B cell (primary cell): ENCODE data around the gene AMPH. TPM values are rescaled to one million over a fixed set of nuclear protein-coding genes. Genes with fewer than 3 reads are reported as not detected.

Source experiments
- ATAC-seq: fragments of 200-7000 bp; cut with Tn5 transposase; one replicate; pipeline ENCODE4 v1.10.0; 2021; ENCODE audit warnings: low read depth, mild to moderate bottlenecking, moderate number of reproducible peaks, moderate library complexity
- CTCF ChIA-PET: fragments of 350-600 bp; sonication (Branson Sonifier 250); formaldehyde crosslinking; loops from one replicate; lab custom pipeline; 2021; ENCODE audit warnings: antibody characterized with exemption, inconsistent platforms; lab: Charles Lee
- POLR2A ChIA-PET: fragments of 350-600 bp; sonication (Branson Sonifier 250); formaldehyde crosslinking; loops from one replicate; lab custom pipeline; 2021; ENCODE audit warnings: antibody characterized with exemption; lab: Charles Lee
- DNase-seq: peaks from one replicate; pipeline ENCODE4 v3.0.0; 2013
- H2AFZ ChIP-seq: 2 replicates; pipeline ENCODE4 v1.6.1; 2012; ENCODE audit warnings: mild to moderate bottlenecking, low read depth, low read length; ENCODE audit not compliant: insufficient read depth, poor library complexity, severe bottlenecking
- H3K27ac ChIP-seq, 2 donors: 1 replicate in 1 of 2; 2 replicates in 1 of 2; pipeline ENCODE4 v1.5.1; 2012 to 2013; ENCODE audit warnings: low read length in 2 of 2, mild to moderate bottlenecking in 2 of 2, moderate library complexity in 1 of 2
- H3K27me3 ChIP-seq, 4 experiments: fragments of 200-600 bp in 1 of 4; sonication (generic) in 1 of 4; replicated peaks in 1 of 4; 1 replicate in 2 of 4; 2 replicates in 2 of 4; pipeline versions ENCODE4 v1.6.1 to v1.7.0; 2013 to 2016; ENCODE audit warnings: low read length in 3 of 4, mild to moderate bottlenecking in 2 of 4, mixed read lengths in 1 of 4, moderate library complexity in 1 of 4; ENCODE audit not compliant: insufficient read depth in 4 of 4, control insufficient read depth in 3 of 4; ENCODE audit errors: control extremely low read depth in 1 of 4
- H3K36me3 ChIP-seq, 2 experiments: replicated peaks in 1 of 2; 1 replicate in 1 of 2; 2 replicates in 1 of 2; pipeline versions ENCODE4 v1.6.1 to v1.7.1; 2013; ENCODE audit warnings: low read length in 1 of 2; ENCODE audit not compliant: insufficient read depth in 2 of 2, control insufficient read depth in 1 of 2; ENCODE audit errors: control extremely low read depth in 1 of 2, extremely low read depth in 1 of 2
- H3K4me1 ChIP-seq, 2 donors: fragments of 200-600 bp in 1 of 2; sonication (generic) in 1 of 2; 1 replicate in 1 of 2; 2 replicates in 1 of 2; pipeline versions ENCODE4 v1.5.1 to v1.6.1; 2013 to 2017; ENCODE audit warnings: low read length in 2 of 2; ENCODE audit not compliant: control insufficient read depth in 2 of 2, insufficient read depth in 2 of 2
- H3K4me2 ChIP-seq: replicated peaks from 2 replicates; pipeline ENCODE3; 2012; ENCODE audit warnings: mild to moderate bottlenecking, low read depth, low read length; ENCODE audit not compliant: poor library complexity, severe bottlenecking
- H3K4me3 ChIP-seq, 5 experiments: fragments of 200-600 bp in 1 of 5; sonication (generic) in 1 of 5; 1 replicate in 3 of 5; 2 replicates in 2 of 5; pipeline versions ENCODE4 v1.5.1 to v1.7.0; 2011 to 2016; ENCODE audit warnings: low read length in 4 of 5, mild to moderate bottlenecking in 4 of 5, low read depth in 2 of 5, control low read depth in 1 of 5, moderate library complexity in 1 of 5; ENCODE audit not compliant: insufficient read depth in 1 of 5; ENCODE audit errors: control extremely low read depth in 1 of 5, extremely low read depth in 1 of 5
- H3K79me2 ChIP-seq: fragments of 200-600 bp; sonication (generic); one replicate; pipeline ENCODE4 v1.6.0; 2016; ENCODE audit warnings: low read length; ENCODE audit not compliant: control insufficient read depth, insufficient read depth
- H3K9ac ChIP-seq: fragments of 200-600 bp; sonication (generic); 2 replicates; pipeline ENCODE4 v1.6.1; 2017; ENCODE audit warnings: mild to moderate bottlenecking, low read length, moderate library complexity
- H3K9me3 ChIP-seq, 3 donors: one replicate each; pipeline versions ENCODE4 v1.6.1 to v1.7.1; 2013; ENCODE audit warnings: low read length in 2 of 3; ENCODE audit not compliant: control insufficient read depth in 2 of 3, insufficient read depth in 1 of 3; ENCODE audit errors: control extremely low read depth in 1 of 3
- H4K20me1 ChIP-seq: 2 replicates; pipeline ENCODE4 v1.6.0; 2012; ENCODE audit warnings: mild to moderate bottlenecking, low read length; ENCODE audit not compliant: insufficient read depth, control insufficient read depth, poor library complexity, severe bottlenecking
- H3K27ac Mint-ChIP-seq: one replicate; pipeline ENCODE4 v1.8.0; 2021; ENCODE audit warnings: mixed read lengths
- H3K27me3 Mint-ChIP-seq: one replicate; pipeline ENCODE4 v1.8.0; 2021; ENCODE audit warnings: mixed read lengths
- H3K4me1 Mint-ChIP-seq: one replicate; pipeline ENCODE4 v1.8.0; 2021; ENCODE audit warnings: mixed read lengths
- H3K4me3 Mint-ChIP-seq: one replicate; pipeline ENCODE4 v1.8.0; 2021; ENCODE audit warnings: mixed read lengths
- H3K9me3 Mint-ChIP-seq: one replicate; pipeline ENCODE4 v1.8.0; 2022; ENCODE audit warnings: mixed read lengths; ENCODE audit not compliant: insufficient read depth
- CTCF ChIP-seq: fragments of 200-600 bp; IDR thresholded peaks from one replicate; pipeline ENCODE4 v1.8.0; 2022; ENCODE audit warnings: antibody characterized with exemption, mild to moderate bottlenecking
- EZH2 ChIP-seq: IDR thresholded peaks from 2 replicates; pipeline ENCODE4 v1.6.1; 2012; ENCODE audit warnings: borderline replicate concordance, low read depth, mild to moderate bottlenecking, moderate library complexity, low read length; ENCODE audit not compliant: insufficient read depth, poor library complexity, severe bottlenecking
- WGBS: methylation state at CpG from one replicate; pipeline ENCODE4 v1.1.5; 2013; ENCODE audit warnings: missing lambda C conversion rate; ENCODE audit not compliant: insufficient coverage; 5-methylcytosine and 5-hydroxymethylcytosine counted together
- intact Hi-C: fragments of 100-400 bp; cut with micrococcal nuclease; formaldehyde crosslinking; loops from one replicate; pipeline ENCODE4 v1.10.0; 2022
- polyA plus RNA-seq: library from polyadenylated mRNA; depleted of rRNA; stranded (reverse); fragments of >200 nt; gene quantifications from 2 replicates; pipeline ENCODE4 v1.2.3, GENCODE V29; 2012
- total RNA-seq, 2 donors: library from RNA; stranded (reverse); fragments of 120-200 nt in 1 of 2; gene quantifications; 1 replicate in 1 of 2; 2 replicates in 1 of 2; pipeline versions ENCODE4 v1.2.3 to v1.2.4, GENCODE V29; 2013 to 2022

The AMPH gene
- total and polyA plus RNA-seq, 2 donors (not counting 1 experiment from before 2014, with no cell fraction given), result not detected

GRCh38 chr7:38563741-38564140 lies 67.4 kb downstream of the AMPH start:
- Mint-ChIP-seq H3K4me3 (no peak overlapping the region), H3K9me3 (no peaks in the 10 kb centered on the region), H3K4me1 (no peaks in the 10 kb centered on the region), H3K27me3 (peaks cover 19% of the 10 kb centered on the region), H3K27ac (no peak overlapping the region)
- no peaks in the 10 kb centered on the region for H3K79me2 ChIP-seq
- ChIA-PET POLR2A (no interaction called here), CTCF (no interaction called here)
- peaks cover 0 to 3% (median 0%) of the 10 kb centered on the region in 4 experiments for H3K27me3 ChIP-seq
- H3K27ac ChIP-seq, result no peak overlapping the region
- no peak overlapping the region for H3K4me3 ChIP-seq
- TF ChIP-seq EZH2, result no peak
- no peak for TF ChIP-seq CTCF
- no peaks in the 10 kb centered on the region for H4K20me1 ChIP-seq
- DNase-seq (no peak), ATAC-seq (no peak)
- no peak overlapping the region for H2AFZ ChIP-seq
- intact Hi-C loops, result no loop called here
- WGBS, result no CpG with 5 or more reads among the region's 2 CpGs
- H3K9ac ChIP-seq, result no peak overlapping the region
- no peak overlapping the region for H3K4me2 ChIP-seq
- H3K9me3 ChIP-seq, result no peaks in the 10 kb centered on the region
- no peaks in the 10 kb centered on the region for H3K4me1 ChIP-seq
- H3K36me3 ChIP-seq, result no peaks in the 10 kb centered on the region

GRCh38 chr7:38561166-38561565 lies 70.0 kb downstream of the AMPH start:
- no peaks in the 10 kb centered on the region for H3K9me3 Mint-ChIP-seq
- ATAC-seq (no peak), DNase-seq (no peak)
- Histone ChIP-seq H3K27ac (no peak overlapping the region), H3K4me2 (no peak overlapping the region), H3K4me3 (no peak overlapping the region), H2AFZ (no peak overlapping the region), H3K27me3 (peaks cover 0 to 6% (median 0%) of the 10 kb centered on the region in 4 experiments), H3K9me3 (no peaks in the 10 kb centered on the region), H3K36me3 (no peaks in the 10 kb centered on the region), H4K20me1 (no peaks in the 10 kb centered on the region), H3K79me2 (no peaks in the 10 kb centered on the region), H3K4me1 (no peaks in the 10 kb centered on the region), H3K9ac (no peak overlapping the region)
- ChIA-PET CTCF (no interaction called here), POLR2A (no interaction called here)
- WGBS, result 27% methylated on average over 1 of the region's 3 CpGs
- no peak overlapping the region for H3K27ac Mint-ChIP-seq
- intact Hi-C loops, result no loop called here
- TF ChIP-seq CTCF (no peak), EZH2 (no peak)
- peaks cover 27% of the 10 kb centered on the region for H3K27me3 Mint-ChIP-seq
- no peaks in the 10 kb centered on the region for H3K4me1 Mint-ChIP-seq
- H3K4me3 Mint-ChIP-seq, result no peak overlapping the region
